Measurements from ENCODE around the gene DENND1B.
A peak's percentile ranks its signal among the peaks of the same experiment; 100 is the strongest.

Gene DENND1B
- 50.5 to 55.0 (median 50.8) reads per million in 3 donors for total RNA-seq

- H3K4me3 ChIP-seq (ENCODE audit: insufficient read depth, low read depth, low read length, poor library complexity, severe bottlenecking): peak within 1 kb of the TSS; percentile 65
- peak; percentile 77 to 80 (median 79) for DNase-seq
- peaks cover 34% of the 10 kb centered on the region for H3K4me1 ChIP-seq (ENCODE audit: control insufficient read depth, insufficient read depth, low read length, poor library complexity, severe bottlenecking)
- H3K9me3 ChIP-seq (ENCODE audit: control insufficient read depth, low read length): no peaks in the 10 kb centered on the region
- no peaks in the 10 kb centered on the region for H3K36me3 ChIP-seq (ENCODE audit: control insufficient read depth, insufficient read depth, low read length)
- H3K27ac ChIP-seq (ENCODE audit: insufficient read depth, low read length, poor library complexity, severe bottlenecking): peak within 1 kb of the TSS; percentile 85
- no peaks in the 10 kb centered on the region for H3K27me3 ChIP-seq (replicated peaks; ENCODE audit: control insufficient read depth, insufficient read depth, low read length, poor library complexity, severe bottlenecking)
Measured at GRCh38 chr1:197775282-197776262, at the start of gene DENND1B. TSS of gene DENND1B (minus strand) at chr1:197775480. CDS start at chr1:197775155, 325 bp downstream.

GRCh38 chr1:197814306-197814705, 39.0 kb upstream of the DENND1B start:
- Histone ChIP-seq H3K27me3 (replicated peaks; ENCODE audit: control insufficient read depth, insufficient read depth, low read length, poor library complexity, severe bottlenecking) (no peaks in the 10 kb centered on the region), H3K27ac (ENCODE audit: insufficient read depth, low read length, poor library complexity, severe bottlenecking) (no peak overlapping the region), H3K4me3 (ENCODE audit: insufficient read depth, low read depth, low read length, poor library complexity, severe bottlenecking) (no peak overlapping the region), H3K4me1 (ENCODE audit: control insufficient read depth, insufficient read depth, low read length, poor library complexity, severe bottlenecking) (no peaks in the 10 kb centered on the region), H3K36me3 (ENCODE audit: control insufficient read depth, insufficient read depth, low read length) (no peaks in the 10 kb centered on the region), H3K9me3 (ENCODE audit: control insufficient read depth, low read length) (no peaks in the 10 kb centered on the region)
- DNase-seq: no peak

- H3K27ac ChIP-seq (ENCODE audit: insufficient read depth, low read length, poor library complexity, severe bottlenecking): no peak overlapping the region
- no peaks in the 10 kb centered on the region for H3K4me1 ChIP-seq (ENCODE audit: control insufficient read depth, insufficient read depth, low read length, poor library complexity, severe bottlenecking)
- DNase-seq: no peak
- no peaks in the 10 kb centered on the region for H3K36me3 ChIP-seq (ENCODE audit: control insufficient read depth, insufficient read depth, low read length)
- H3K9me3 ChIP-seq (ENCODE audit: control insufficient read depth, low read length): no peaks in the 10 kb centered on the region
- H3K4me3 ChIP-seq (ENCODE audit: insufficient read depth, low read depth, low read length, poor library complexity, severe bottlenecking): no peak overlapping the region
- no peaks in the 10 kb centered on the region for H3K27me3 ChIP-seq (replicated peaks; ENCODE audit: control insufficient read depth, insufficient read depth, low read length, poor library complexity, severe bottlenecking)
Measured at GRCh38 chr1:197813741-197814140, 38.5 kb upstream of the DENND1B start.

- H3K27me3 ChIP-seq (replicated peaks; ENCODE audit: control insufficient read depth, insufficient read depth, low read length, poor library complexity, severe bottlenecking): no peaks in the 10 kb centered on the region
- H3K4me1 ChIP-seq (ENCODE audit: control insufficient read depth, insufficient read depth, low read length, poor library complexity, severe bottlenecking): no peaks in the 10 kb centered on the region
- no peak for DNase-seq
- H3K4me3 ChIP-seq (ENCODE audit: insufficient read depth, low read depth, low read length, poor library complexity, severe bottlenecking): no peak overlapping the region
- no peaks in the 10 kb centered on the region for H3K9me3 ChIP-seq (ENCODE audit: control insufficient read depth, low read length)
- no peak overlapping the region for H3K27ac ChIP-seq (ENCODE audit: insufficient read depth, low read length, poor library complexity, severe bottlenecking)
- no peaks in the 10 kb centered on the region for H3K36me3 ChIP-seq (ENCODE audit: control insufficient read depth, insufficient read depth, low read length)
Measured at GRCh38 chr1:197811769-197812168, 36.5 kb upstream of the DENND1B start.

- no peak overlapping the region for H3K27ac ChIP-seq (ENCODE audit: insufficient read depth, low read length, poor library complexity, severe bottlenecking)
- H3K4me1 ChIP-seq (ENCODE audit: control insufficient read depth, insufficient read depth, low read length, poor library complexity, severe bottlenecking): no peaks in the 10 kb centered on the region
- no peaks in the 10 kb centered on the region for H3K27me3 ChIP-seq (replicated peaks; ENCODE audit: control insufficient read depth, insufficient read depth, low read length, poor library complexity, severe bottlenecking)
- H3K9me3 ChIP-seq (ENCODE audit: control insufficient read depth, low read length): no peaks in the 10 kb centered on the region
- no peak for DNase-seq
- H3K4me3 ChIP-seq (ENCODE audit: insufficient read depth, low read depth, low read length, poor library complexity, severe bottlenecking): no peak overlapping the region
- H3K36me3 ChIP-seq (ENCODE audit: control insufficient read depth, insufficient read depth, low read length): no peaks in the 10 kb centered on the region
Measured at GRCh38 chr1:197810812-197811211, 35.5 kb upstream of the DENND1B start.

- no peaks in the 10 kb centered on the region for H3K36me3 ChIP-seq (ENCODE audit: control insufficient read depth, insufficient read depth, low read length)
- no peak for DNase-seq
- H3K27ac ChIP-seq (ENCODE audit: insufficient read depth, low read length, poor library complexity, severe bottlenecking): no peak overlapping the region
- no peaks in the 10 kb centered on the region for H3K4me1 ChIP-seq (ENCODE audit: control insufficient read depth, insufficient read depth, low read length, poor library complexity, severe bottlenecking)
- H3K27me3 ChIP-seq (replicated peaks; ENCODE audit: control insufficient read depth, insufficient read depth, low read length, poor library complexity, severe bottlenecking): no peaks in the 10 kb centered on the region
- no peaks in the 10 kb centered on the region for H3K9me3 ChIP-seq (ENCODE audit: control insufficient read depth, low read length)
- H3K4me3 ChIP-seq (ENCODE audit: insufficient read depth, low read depth, low read length, poor library complexity, severe bottlenecking): no peak overlapping the region
Measured at GRCh38 chr1:197808880-197809279, 33.6 kb upstream of the DENND1B start.

- H3K27me3 ChIP-seq (replicated peaks; ENCODE audit: control insufficient read depth, insufficient read depth, low read length, poor library complexity, severe bottlenecking): no peaks in the 10 kb centered on the region
- no peaks in the 10 kb centered on the region for H3K36me3 ChIP-seq (ENCODE audit: control insufficient read depth, insufficient read depth, low read length)
- H3K27ac ChIP-seq (ENCODE audit: insufficient read depth, low read length, poor library complexity, severe bottlenecking): no peak overlapping the region
- H3K4me1 ChIP-seq (ENCODE audit: control insufficient read depth, insufficient read depth, low read length, poor library complexity, severe bottlenecking): no peaks in the 10 kb centered on the region
- no peaks in the 10 kb centered on the region for H3K9me3 ChIP-seq (ENCODE audit: control insufficient read depth, low read length)
- H3K4me3 ChIP-seq (ENCODE audit: insufficient read depth, low read depth, low read length, poor library complexity, severe bottlenecking): no peak overlapping the region
- no peak for DNase-seq
Measured at GRCh38 chr1:197807739-197808453, 32.6 kb upstream of the DENND1B start.

- Histone ChIP-seq H3K9me3 (ENCODE audit: control insufficient read depth, low read length) (no peaks in the 10 kb centered on the region), H3K36me3 (ENCODE audit: control insufficient read depth, insufficient read depth, low read length) (no peaks in the 10 kb centered on the region), H3K27me3 (replicated peaks; ENCODE audit: control insufficient read depth, insufficient read depth, low read length, poor library complexity, severe bottlenecking) (no peaks in the 10 kb centered on the region), H3K4me3 (ENCODE audit: insufficient read depth, low read depth, low read length, poor library complexity, severe bottlenecking) (no peak overlapping the region), H3K4me1 (ENCODE audit: control insufficient read depth, insufficient read depth, low read length, poor library complexity, severe bottlenecking) (no peaks in the 10 kb centered on the region), H3K27ac (ENCODE audit: insufficient read depth, low read length, poor library complexity, severe bottlenecking) (no peak overlapping the region)
- no peak for DNase-seq
Measured at GRCh38 chr1:197807216-197807615, 31.9 kb upstream of the DENND1B start.

- DNase-seq: no peak
- Histone ChIP-seq H3K27me3 (replicated peaks; ENCODE audit: control insufficient read depth, insufficient read depth, low read length, poor library complexity, severe bottlenecking) (no peaks in the 10 kb centered on the region), H3K4me3 (ENCODE audit: insufficient read depth, low read depth, low read length, poor library complexity, severe bottlenecking) (no peak overlapping the region), H3K4me1 (ENCODE audit: control insufficient read depth, insufficient read depth, low read length, poor library complexity, severe bottlenecking) (no peaks in the 10 kb centered on the region), H3K9me3 (ENCODE audit: control insufficient read depth, low read length) (no peaks in the 10 kb centered on the region), H3K36me3 (ENCODE audit: control insufficient read depth, insufficient read depth, low read length) (no peaks in the 10 kb centered on the region), H3K27ac (ENCODE audit: insufficient read depth, low read length, poor library complexity, severe bottlenecking) (no peak overlapping the region)
Measured at GRCh38 chr1:197806718-197807117, 31.4 kb upstream of the DENND1B start.

- no peaks in the 10 kb centered on the region for H3K27me3 ChIP-seq (replicated peaks; ENCODE audit: control insufficient read depth, insufficient read depth, low read length, poor library complexity, severe bottlenecking)
- no peak overlapping the region for H3K4me3 ChIP-seq (ENCODE audit: insufficient read depth, low read depth, low read length, poor library complexity, severe bottlenecking)
- H3K36me3 ChIP-seq (ENCODE audit: control insufficient read depth, insufficient read depth, low read length): no peaks in the 10 kb centered on the region
- no peaks in the 10 kb centered on the region for H3K9me3 ChIP-seq (ENCODE audit: control insufficient read depth, low read length)
- H3K27ac ChIP-seq (ENCODE audit: insufficient read depth, low read length, poor library complexity, severe bottlenecking): no peak overlapping the region
- no peak for DNase-seq
- no peaks in the 10 kb centered on the region for H3K4me1 ChIP-seq (ENCODE audit: control insufficient read depth, insufficient read depth, low read length, poor library complexity, severe bottlenecking)
Measured at GRCh38 chr1:197801684-197802083, 26.4 kb upstream of the DENND1B start.

Measured in effector memory CD4-positive, alpha-beta T cell (primary cell).